ENCODE data around the gene ZNF140.

ZNF140 gene

DNA sequence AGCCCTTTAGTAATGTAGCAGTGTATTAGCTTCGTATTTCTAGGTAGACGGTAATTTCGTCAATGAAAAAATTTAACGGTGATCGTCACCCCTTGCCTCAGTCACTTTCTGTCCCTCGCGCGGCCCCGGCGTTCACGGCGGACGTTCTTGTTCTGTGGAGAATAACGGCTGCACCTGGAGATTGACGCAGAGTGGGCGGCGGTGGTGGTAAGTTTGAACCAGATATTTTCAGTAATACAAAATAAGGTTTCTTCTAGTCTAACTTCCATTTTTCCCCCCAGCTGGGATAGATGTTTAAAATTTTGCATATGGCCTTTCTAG lies 50.0 kb downstream of the ZNF140 start:
- DNase-seq = peak in 1 of 2 donors; percentile 63

- DNase-seq = no peak
Measured at GRCh38 chr12:133135747-133136146, 55.0 kb downstream of the ZNF140 start.

DNA sequence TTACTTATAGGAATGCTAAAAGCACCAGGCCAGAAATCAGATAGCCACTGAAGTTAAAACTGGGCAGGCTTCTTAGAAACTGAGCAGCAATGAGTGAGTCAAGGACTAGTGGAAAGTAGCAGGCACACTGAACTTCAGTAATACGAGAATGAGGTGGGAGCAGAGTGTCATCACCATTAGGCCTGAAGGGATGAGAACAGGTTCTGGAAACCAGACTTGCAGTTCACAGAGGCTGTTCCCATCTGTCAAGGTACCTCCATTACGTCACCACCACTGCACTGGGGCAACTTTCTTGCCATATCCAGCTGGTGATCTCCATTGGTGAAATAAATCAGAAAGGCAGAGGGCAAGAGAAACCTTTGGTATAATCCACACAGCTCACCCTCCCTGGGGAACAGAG lies 65.3 kb downstream of the ZNF140 start:
- DNase-seq = no peak

DNA sequence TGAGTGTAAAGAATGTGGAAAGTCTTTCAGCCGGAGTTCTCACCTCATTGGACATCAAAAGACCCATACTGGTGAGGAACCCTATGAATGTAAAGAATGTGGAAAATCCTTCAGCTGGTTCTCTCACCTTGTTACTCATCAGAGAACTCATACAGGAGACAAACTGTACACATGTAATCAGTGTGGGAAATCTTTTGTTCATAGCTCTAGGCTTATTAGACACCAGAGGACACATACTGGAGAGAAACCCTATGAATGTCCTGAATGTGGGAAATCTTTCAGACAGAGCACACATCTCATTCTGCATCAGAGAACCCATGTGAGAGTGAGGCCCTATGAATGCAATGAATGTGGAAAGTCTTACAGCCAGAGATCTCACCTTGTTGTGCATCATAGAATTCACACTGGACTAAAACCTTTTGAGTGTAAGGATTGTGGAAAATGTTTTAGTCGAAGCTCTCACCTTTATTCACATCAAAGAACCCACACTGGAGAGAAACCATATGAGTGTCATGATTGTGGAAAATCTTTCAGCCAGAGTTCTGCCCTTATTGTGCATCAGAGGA lies 75.5 kb downstream of the ZNF140 start:
- no peak for DNase-seq

Measured in CD4-positive, alpha-beta T cell treated with Interferon alpha-2 for 1 hour (primary cell).